ENCODE data around the gene LSG1. TPM values are rescaled to one million over a fixed set of nuclear protein-coding genes. Genes with fewer than 3 reads are reported as not detected.

Gene LSG1
- total and polyA plus RNA-seq, 2 of the 13 experiments (the other 11 are each of a cell fraction or from before 2014, with no cell fraction given) = 21.4 to 32.1 TPM

DNA sequence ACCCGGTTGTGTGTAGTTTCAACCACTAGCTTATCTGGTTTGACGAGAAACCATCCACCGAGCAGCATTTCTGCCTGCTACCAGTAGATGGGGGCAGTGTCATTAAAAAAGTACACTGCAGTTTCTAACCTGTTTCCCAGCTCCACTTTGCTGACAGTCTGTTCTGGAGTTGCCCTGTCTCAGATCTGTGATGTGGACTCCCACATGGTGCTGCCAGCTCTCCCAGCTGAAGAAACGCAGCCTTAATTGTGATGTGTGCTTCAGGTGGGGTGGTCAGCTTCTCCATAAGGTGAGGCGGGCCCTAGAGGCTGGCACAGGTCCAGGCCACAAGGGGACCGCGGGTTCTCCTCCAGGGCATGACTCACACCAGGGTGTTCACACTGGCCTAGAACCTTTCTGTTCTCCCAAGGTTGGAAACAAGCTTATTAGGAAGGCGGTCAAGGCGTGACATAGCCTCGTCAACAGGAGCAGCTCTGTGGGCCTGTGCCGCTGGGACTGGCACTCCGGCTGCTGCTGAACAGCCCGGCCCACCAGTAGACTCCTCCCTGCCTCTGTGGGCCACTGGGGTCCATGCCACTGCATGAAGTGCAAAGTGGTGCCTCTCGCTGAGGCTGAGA is 10.8 kb upstream of the LSG1 start (continued):
- TF ChIP-seq ERF (CRISPR knock-in tag; IDR thresholded peaks at IDR 0.05) = peak; percentile 51; the same call in 1 of the 2 replicates
- no peak for TF ChIP-seq ZBTB8A (CRISPR knock-in tag; IDR thresholded peaks at IDR 0.05; ENCODE audit: borderline replicate concordance, low read depth)
- no peak for TF ChIP-seq ZNF276 (CRISPR knock-in tag; IDR thresholded peaks at IDR 0.05; ENCODE audit: low read depth)

DNA sequence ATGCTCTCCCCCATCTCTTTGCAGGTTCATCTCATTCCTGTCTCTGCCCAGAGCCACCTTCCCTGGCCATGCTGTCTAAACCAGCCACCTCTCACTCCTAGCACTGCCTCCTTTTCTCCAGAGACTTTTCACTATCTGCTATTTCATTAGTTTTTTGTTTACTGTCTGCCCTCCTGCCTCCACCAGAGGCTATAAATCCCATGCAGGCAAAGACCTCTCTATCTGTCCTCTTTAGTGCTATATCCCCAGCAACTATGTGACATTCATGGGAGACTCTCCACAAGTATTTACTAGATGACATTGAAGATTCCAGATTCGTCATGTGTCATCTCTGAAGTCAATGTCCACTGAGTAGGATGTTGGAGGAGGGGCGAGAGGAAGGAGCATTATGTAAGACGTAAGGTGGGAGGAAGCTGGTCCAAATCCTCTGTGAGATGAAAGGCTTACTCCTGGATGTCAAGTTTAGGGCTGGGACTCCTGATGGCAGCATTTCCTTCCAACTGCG is 10.2 kb upstream of the LSG1 start:
- in situ Hi-C loops (cut with HindIII; ENCODE audit: extremely low pct_ligation_motif_present, low pct_unique_long_range_greater_than_20kb) = loop anchor here (10.0 kb wide), 2 partner anchors 63 to 273 kb away; no protein-coding TSS in a partner anchor
- DNase-seq (ENCODE audit: low spot score) (no peak), ATAC-seq (no peak), FAIRE-seq (no peak)
- Histone ChIP-seq H3K27ac (ENCODE audit: extremely low read length, insufficient read depth, low read length) (no peak overlapping the region), H3K4me3 (replicated peaks in 1 of 3; ENCODE audit: insufficient read depth in 1 of 3, low read depth in 2 of 3, low read length in 3 of 3) (peak overlapping the region in 1 of 3 experiments; percentile 59; a peak in 2 of 6 replicates), H3K4me1 (ENCODE audit: insufficient read depth, low read length) (peaks cover 45% of the 10 kb centered on the region), H2AFZ (ENCODE audit: low read length) (no peak overlapping the region), H3K9me3 (ENCODE audit: low read length) (no peaks in the 10 kb centered on the region), H4K20me1 (ENCODE audit: insufficient read depth, low read length) (no peaks in the 10 kb centered on the region), H3K36me3 (replicated peaks in 1 of 2; ENCODE audit: control insufficient read depth in 1 of 2, insufficient read depth in 2 of 2, low read length in 2 of 2) (no peaks in the 10 kb centered on the region), H3K9ac (ENCODE audit: insufficient read depth, low read depth, low read length) (no peak overlapping the region), H3K4me2 (ENCODE audit: low read depth, low read length) (peak overlapping the region; percentile 86), H3K79me2 (ENCODE audit: insufficient read depth, low read length) (no peaks in the 10 kb centered on the region), H3K27me3 (ENCODE audit: control insufficient read depth in 1 of 2, insufficient read depth in 2 of 2, low read length in 2 of 2) (peaks cover 0 to 31% of the 10 kb centered on the region in 2 experiments; a peak in 1 of 5 replicates)
- ChIA-PET CTCF (ENCODE audit: low intra/inter-chr PET ratio, low total read pairs) (interaction anchor here (0.9 to 1.9 kb wide), 6 partner anchors 10 to 578 kb away, joined by 3 to 13 read pairs (median 4); partner anchors contain the start of gene LSG1), POLR2A (interaction anchor here (0.6 to 2.6 kb wide), 9 partner anchors 8 to 861 kb away, joined by 3 to 19 read pairs (median 4); partner anchors contain the start of genes LSG1, PPP1R2 and XXYLT1)
- BruUV-seq (replicated peaks) = no TSS peak
- WGBS (ENCODE audit: low lambda C conversion rate) = 5% methylated on average over 3 of the region's 4 CpGs
- intact Hi-C loops (cut with micrococcal nuclease; ENCODE audit: unreplicated experiment) = loop anchor here (2.0 to 10.0 kb wide), 6 partner anchors 63 to 843 kb away; no protein-coding TSS in a partner anchor
- TF ChIP-seq ZNF17 (CRISPR knock-in tag; IDR thresholded peaks at IDR 0.05) (0 out of 2 replicates have a peak, but pooled peaks have one; percentile 35), ZNF121 (CRISPR knock-in tag; IDR thresholded peaks at IDR 0.05) (0 out of 2 replicates have a peak, but pooled peaks have one; percentile 14), RNF219 (CRISPR knock-in tag; IDR thresholded peaks at IDR 0.05) (peak; percentile 57; the same call in 1 of the 2 replicates), NAIF1 (CRISPR knock-in tag; IDR thresholded peaks at IDR 0.05; ENCODE audit: borderline replicate concordance) (peak; percentile 74), MTF2 (CRISPR knock-in tag; IDR thresholded peaks at IDR 0.05; ENCODE audit: borderline replicate concordance) (peak; percentile 23; the same call in 1 of the 2 replicates), CEBPG (CRISPR knock-in tag; IDR thresholded peaks at IDR 0.05) (no peak), ZNF782 (CRISPR knock-in tag; IDR thresholded peaks at IDR 0.05; ENCODE audit: borderline replicate concordance) (no peak), RAD51 (IDR thresholded peaks at IDR 0.05; ENCODE audit: borderline replicate concordance) (no peak), ZNF816 (CRISPR knock-in tag; IDR thresholded peaks at IDR 0.05; ENCODE audit: borderline replicate concordance) (no peak), SIX4 (CRISPR knock-in tag; IDR thresholded peaks at IDR 0.05) (no peak), ZNF83 (CRISPR knock-in tag; IDR thresholded peaks at IDR 0.05; ENCODE audit: borderline replicate concordance) (no peak), ZNF75D (CRISPR knock-in tag; IDR thresholded peaks at IDR 0.05; ENCODE audit: borderline replicate concordance) (0 out of 2 replicates have a peak, but pooled peaks have one; percentile 65)
- TF ChIP-seq, protein P1, sequence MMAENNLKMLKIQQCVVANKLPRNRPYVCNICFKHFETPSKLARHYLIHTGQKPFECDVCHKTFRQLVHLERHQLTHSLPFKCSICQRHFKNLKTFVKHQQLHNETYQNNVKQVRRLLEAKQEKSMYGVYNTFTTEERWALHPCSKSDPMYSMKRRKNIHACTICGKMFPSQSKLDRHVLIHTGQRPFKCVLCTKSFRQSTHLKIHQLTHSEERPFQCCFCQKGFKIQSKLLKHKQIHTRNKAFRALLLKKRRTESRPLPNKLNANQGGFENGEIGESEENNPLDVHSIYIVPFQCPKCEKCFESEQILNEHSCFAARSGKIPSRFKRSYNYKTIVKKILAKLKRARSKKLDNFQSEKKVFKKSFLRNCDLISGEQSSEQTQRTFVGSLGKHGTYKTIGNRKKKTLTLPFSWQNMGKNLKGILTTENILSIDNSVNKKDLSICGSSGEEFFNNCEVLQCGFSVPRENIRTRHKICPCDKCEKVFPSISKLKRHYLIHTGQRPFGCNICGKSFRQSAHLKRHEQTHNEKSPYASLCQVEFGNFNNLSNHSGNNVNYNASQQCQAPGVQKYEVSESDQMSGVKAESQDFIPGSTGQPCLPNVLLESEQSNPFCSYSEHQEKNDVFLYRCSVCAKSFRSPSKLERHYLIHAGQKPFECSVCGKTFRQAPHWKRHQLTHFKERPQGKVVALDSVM (CRISPR knock-in tag; IDR thresholded peaks at IDR 0.05) = peak; percentile 28; the same call in 1 of the 2 replicates

All from HepG2 (cell line).